Left colon (tissue), 2 donors: ENCODE results near the gene FGF1. TPM values are rescaled to one million over a fixed set of nuclear protein-coding genes. Genes with fewer than 3 reads are reported as not detected.
"Not testable (repeated sequence)": the region's sequence is repeated elsewhere in the genome, so short reads cannot be mapped to it uniquely, and the experiment has no call there.

Experiments used
- ATAC-seq: fragments of 200-7000 bp; cut with Tn5 transposase; one replicate; pipeline ENCODE4 v1.9.1; 2020; ENCODE audit warnings: mild to moderate bottlenecking, moderate library complexity
- DNase-seq, 2 donors: peaks; one replicate each; pipeline ENCODE4 v3.0.0-alpha.2; 2020
- intact Hi-C, 2 donors: fragments of 100-400 bp; cut with DNase I in 1 of 2; cut with micrococcal nuclease in 1 of 2; formaldehyde crosslinking; loops; one replicate each; pipeline versions ENCODE4 v1.11.2 to v1.14.0; 2022; cut with DNase I, micrococcal nuclease
- total RNA-seq, 2 donors: library from RNA; stranded (reverse); fragmentation: NEBNext Ultra II Directional; extraction: Animal tissue kit (Norgen Biotek cat#: 25700); gene quantifications; one replicate each; pipeline ENCODE4 v1.2.1, GENCODE V29; 2021
- donor health status: DM: no; HTN: no; CAD: no.
- donor health status: DM: yes; HTN: yes; CAD: no.

FGF1 gene
- total RNA-seq, 2 donors from 2014 or later = 0.09 to 0.70 TPM

GRCh38 chr5:142653321-142653720, 32.6 kb downstream of the FGF1 start:
- ATAC-seq = no peak
- intact Hi-C loops = no loop called here
- no peak for DNase-seq

GRCh38 chr5:142652563-142652962, 33.3 kb downstream of the FGF1 start:
- DNase-seq (no peak), ATAC-seq (no peak)
- intact Hi-C loops = no loop called here

- intact Hi-C loops = no loop called here
- DNase-seq (no peak), ATAC-seq (no peak)
These were observed 35.0 kb downstream of the FGF1 start for GRCh38 chr5:142650881-142651280.

- DNase-seq = no peak
- no peak for ATAC-seq
- intact Hi-C loops = no loop called here
These were observed 35.8 kb downstream of the FGF1 start for GRCh38 chr5:142650060-142650459.

- DNase-seq, ATAC-seq, intact Hi-C loops: not testable (repeated sequence)
These were observed 37.8 kb downstream of the FGF1 start for GRCh38 chr5:142648108-142648507.

- intact Hi-C loops = no loop called here
- DNase-seq = no peak
- no peak for ATAC-seq
These were observed 40.4 kb downstream of the FGF1 start for GRCh38 chr5:142645456-142645855.

- intact Hi-C loops = no loop called here
These were observed 41.1 kb downstream of the FGF1 start for GRCh38 chr5:142644640-142645361.

GRCh38 chr5:142644127-142644526, 41.8 kb downstream of the FGF1 start:
- intact Hi-C loops = no loop called here
- DNase-seq (no peak), ATAC-seq (no peak)

More at GRCh38 chr5:142644640-142645361, 41.1 kb downstream of the FGF1 start:
- no peak for DNase-seq
- peak; percentile 57 for ATAC-seq

- no peak for DNase-seq
- ATAC-seq = no peak
- intact Hi-C loops = no loop called here
These were observed 42.3 kb downstream of the FGF1 start for GRCh38 chr5:142643634-142644033.

- ATAC-seq (no peak), DNase-seq (no peak)
- intact Hi-C loops = no loop called here
These were observed 43.5 kb downstream of the FGF1 start for GRCh38 chr5:142642427-142642826.

GRCh38 chr5:142641711-142642110, 44.2 kb downstream of the FGF1 start:
- DNase-seq (no peak), ATAC-seq (no peak)
- intact Hi-C loops = no loop called here

- DNase-seq (no peak), ATAC-seq (no peak)
- intact Hi-C loops = no loop called here
These were observed 45.4 kb downstream of the FGF1 start for GRCh38 chr5:142640316-142641005.

- intact Hi-C loops = no loop called here
- ATAC-seq (no peak), DNase-seq (no peak)
These were observed 46.4 kb downstream of the FGF1 start for GRCh38 chr5:142639455-142639854.

- DNase-seq (no peak), ATAC-seq (no peak)
- intact Hi-C loops = no loop called here
These were observed 48.0 kb downstream of the FGF1 start for GRCh38 chr5:142637871-142638270.

GRCh38 chr5:142636698-142637324, 49.1 kb downstream of the FGF1 start:
- ATAC-seq = no peak
- no peak for DNase-seq
- intact Hi-C loops = no loop called here

GRCh38 chr5:142636093-142636492, 49.8 kb downstream of the FGF1 start:
- DNase-seq (no peak), ATAC-seq (no peak)
- intact Hi-C loops = no loop called here

GRCh38 chr5:142634216-142635011, 51.5 kb downstream of the FGF1 start:
- no peak for DNase-seq
- ATAC-seq = no peak
- intact Hi-C loops = no loop called here

GRCh38 chr5:142630927-142631539, 54.9 kb downstream of the FGF1 start:
- ATAC-seq (no peak), DNase-seq (no peak)
- intact Hi-C loops = no loop called here
